Progenitor cell of endocrine pancreas (in vitro differentiated cells): ENCODE measurements around the gene HOXA1. TPM values are rescaled to one million over a fixed set of nuclear protein-coding genes. Genes with fewer than 3 reads are reported as not detected.
A peak's percentile ranks its signal among the peaks of the same experiment; 100 is the strongest.

ENCODE experiments used
- DNase-seq: peaks from one replicate; pipeline ENCODE4 v3.0.0; 2021; ENCODE audit warnings: low spot score; ENCODE audit not compliant: unreplicated experiment
- H3K27ac Mint-ChIP-seq: 2 replicates; pipeline ENCODE4 v1.8.0; 2021; ENCODE audit warnings: mild to moderate bottlenecking, moderate library complexity, mixed read lengths
- H3K27me3 Mint-ChIP-seq: 2 replicates; pipeline ENCODE4 v1.8.0; 2021; ENCODE audit warnings: mixed read lengths
- H3K36me3 Mint-ChIP-seq: 2 replicates; pipeline ENCODE4 v1.8.0; 2022; ENCODE audit warnings: mixed read lengths; ENCODE audit not compliant: insufficient read depth
- H3K4me1 Mint-ChIP-seq: 2 replicates; pipeline ENCODE4 v1.8.0; 2021; ENCODE audit warnings: low read depth, mixed read lengths
- H3K4me3 Mint-ChIP-seq: 2 replicates; pipeline ENCODE4 v1.8.0; 2021; ENCODE audit warnings: low read depth, mild to moderate bottlenecking, moderate library complexity, mixed read lengths
- H3K9me3 Mint-ChIP-seq: 2 replicates; pipeline ENCODE4 v1.8.0; 2021; ENCODE audit warnings: low read depth, mixed read lengths
- total RNA-seq: library from RNA; stranded (reverse); gene quantifications from 2 replicates; pipeline ENCODE4 v1.2.1, GENCODE V29; 2021
- TF ChIP-seq, protein P1 (sequence below): fragments of 200-600 bp; sonication (generic); IDR thresholded peaks from one replicate; pipeline ENCODE4 v1.5.0; 2021; ENCODE audit warnings: antibody characterized with exemption, mild to moderate bottlenecking; ENCODE audit not compliant: unreplicated experiment

The HOXA1 gene
- total RNA-seq, 1 donor from 2014 or later, result 31.2 TPM

DNA sequence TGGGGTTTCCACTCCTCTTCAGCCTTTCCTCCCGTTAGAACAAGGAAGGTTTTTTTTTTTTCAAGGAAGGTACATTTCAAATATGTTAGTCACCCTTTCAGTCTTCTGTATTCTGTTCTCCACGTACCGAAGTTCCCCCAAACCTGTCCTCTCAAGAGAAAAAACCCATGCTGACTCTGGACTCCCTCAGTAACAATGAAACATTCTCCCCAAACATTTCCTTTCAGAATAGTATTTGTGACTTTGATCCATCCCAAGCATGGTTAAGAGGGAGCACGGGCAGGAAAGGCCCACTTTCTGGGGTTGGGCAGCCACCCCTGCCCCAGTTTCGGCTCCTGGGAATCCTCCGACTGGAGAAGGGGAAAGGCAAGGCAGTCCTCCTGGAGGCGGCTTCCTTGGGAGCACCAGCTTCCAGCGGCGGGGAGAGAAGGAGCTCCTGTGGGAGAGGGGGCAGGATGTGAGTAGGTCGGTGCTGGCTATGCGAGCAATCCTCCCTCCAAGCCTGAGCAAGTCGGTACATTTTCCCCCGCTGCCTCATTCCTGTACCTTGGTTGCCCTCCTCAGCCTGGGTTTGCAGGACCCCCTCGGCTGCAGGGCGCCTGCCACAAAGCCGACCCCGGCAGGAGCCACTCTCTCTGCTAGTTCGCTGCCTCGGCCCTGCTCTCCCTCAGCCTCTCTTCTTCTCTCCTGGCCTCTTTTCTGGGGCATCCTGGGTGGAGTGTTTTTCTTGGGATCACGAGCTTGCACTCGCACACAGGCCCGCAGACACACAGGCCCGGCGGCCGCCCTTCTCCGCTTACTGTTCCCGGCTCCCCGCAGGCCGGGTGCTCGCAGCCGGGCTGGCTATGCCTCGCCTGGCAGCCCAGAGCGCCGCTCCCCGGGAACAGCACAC is 2.1 kb upstream of the HOXA1 start:
- Mint-ChIP-seq H3K36me3 (peaks cover 22% of the 10 kb centered on the region), H3K4me3 (peak overlapping the region; percentile 94), H3K27me3 (no peaks in the 10 kb centered on the region), H3K9me3 (no peaks in the 10 kb centered on the region), H3K4me1 (peaks cover 58% of the 10 kb centered on the region), H3K27ac (peak overlapping the region; percentile 92)
- TF ChIP-seq, protein P1, sequence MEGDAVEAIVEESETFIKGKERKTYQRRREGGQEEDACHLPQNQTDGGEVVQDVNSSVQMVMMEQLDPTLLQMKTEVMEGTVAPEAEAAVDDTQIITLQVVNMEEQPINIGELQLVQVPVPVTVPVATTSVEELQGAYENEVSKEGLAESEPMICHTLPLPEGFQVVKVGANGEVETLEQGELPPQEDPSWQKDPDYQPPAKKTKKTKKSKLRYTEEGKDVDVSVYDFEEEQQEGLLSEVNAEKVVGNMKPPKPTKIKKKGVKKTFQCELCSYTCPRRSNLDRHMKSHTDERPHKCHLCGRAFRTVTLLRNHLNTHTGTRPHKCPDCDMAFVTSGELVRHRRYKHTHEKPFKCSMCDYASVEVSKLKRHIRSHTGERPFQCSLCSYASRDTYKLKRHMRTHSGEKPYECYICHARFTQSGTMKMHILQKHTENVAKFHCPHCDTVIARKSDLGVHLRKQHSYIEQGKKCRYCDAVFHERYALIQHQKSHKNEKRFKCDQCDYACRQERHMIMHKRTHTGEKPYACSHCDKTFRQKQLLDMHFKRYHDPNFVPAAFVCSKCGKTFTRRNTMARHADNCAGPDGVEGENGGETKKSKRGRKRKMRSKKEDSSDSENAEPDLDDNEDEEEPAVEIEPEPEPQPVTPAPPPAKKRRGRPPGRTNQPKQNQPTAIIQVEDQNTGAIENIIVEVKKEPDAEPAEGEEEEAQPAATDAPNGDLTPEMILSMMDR, result no peak
- DNase-seq, result no peak

- Mint-ChIP-seq H3K9me3 (no peaks in the 10 kb centered on the region), H3K36me3 (peaks cover 22% of the 10 kb centered on the region), H3K27me3 (no peaks in the 10 kb centered on the region), H3K27ac (peak overlapping the region; percentile 92), H3K4me3 (peak overlapping the region; percentile 94), H3K4me1 (peaks cover 60% of the 10 kb centered on the region)
- DNase-seq, result no peak
- TF ChIP-seq, protein P1, result no peak
Observed at GRCh38 chr7:27096768-27097514, 1.1 kb upstream of the HOXA1 start.

DNA sequence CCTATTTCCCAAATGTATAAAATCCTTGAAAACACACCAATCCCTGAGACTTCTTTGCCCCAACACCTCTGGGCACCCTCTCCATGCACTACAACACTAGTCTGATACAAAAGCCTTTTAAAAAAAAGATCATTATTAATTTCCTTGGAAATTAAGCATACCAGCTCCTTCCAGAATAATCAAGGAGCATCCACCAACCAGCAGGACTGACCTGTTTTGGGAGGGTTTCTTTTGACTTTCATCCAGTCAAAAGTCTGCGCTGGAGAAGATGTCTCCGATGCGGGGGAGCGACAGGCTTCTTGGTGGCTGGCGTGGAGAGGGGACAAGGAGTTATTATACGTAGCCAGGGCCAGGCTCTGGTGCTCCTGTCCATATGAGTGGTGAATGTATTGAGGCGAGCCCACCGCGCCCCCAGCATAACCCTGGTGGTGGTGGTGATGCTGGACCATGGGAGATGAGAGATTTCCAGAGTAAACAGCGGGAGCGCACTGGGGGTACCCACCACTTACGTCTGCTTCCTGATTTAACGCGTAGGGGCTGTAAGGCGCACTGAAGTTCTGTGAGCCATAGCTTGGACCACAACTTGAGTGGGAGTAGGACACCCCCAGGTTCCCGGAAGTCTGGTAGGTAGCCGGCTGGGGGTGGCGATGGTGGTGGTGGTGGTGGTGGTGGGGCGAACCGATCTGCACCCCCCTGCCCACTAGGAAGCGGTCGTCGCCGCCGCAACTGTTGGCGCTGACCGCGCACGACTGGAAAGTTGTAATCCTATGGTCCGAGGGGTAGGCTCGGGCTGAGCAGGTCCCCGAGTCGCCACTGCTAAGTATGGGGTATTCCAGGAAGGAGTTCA is 527 bp downstream of the HOXA1 start:
- DNase-seq, result no peak
- TF ChIP-seq, protein P1, result no peak
- no peaks in the 10 kb centered on the region for H3K27me3 Mint-ChIP-seq
- H3K4me3 Mint-ChIP-seq, result peak overlapping the region; percentile 94
- H3K36me3 Mint-ChIP-seq, result peaks cover 12% of the 10 kb centered on the region
- no peaks in the 10 kb centered on the region for H3K9me3 Mint-ChIP-seq
- H3K27ac Mint-ChIP-seq, result peak overlapping the region; percentile 98
- peaks cover 60% of the 10 kb centered on the region for H3K4me1 Mint-ChIP-seq

- DNase-seq, result no peak
- Mint-ChIP-seq H3K9me3 (no peaks in the 10 kb centered on the region), H3K4me3 (peak overlapping the region; percentile 94), H3K27ac (peak overlapping the region; percentile 98), H3K27me3 (no peaks in the 10 kb centered on the region), H3K4me1 (peaks cover 59% of the 10 kb centered on the region), H3K36me3 (peaks cover 11% of the 10 kb centered on the region)
- TF ChIP-seq, protein P1, result no peak
Observed at GRCh38 chr7:27094304-27095049, 1.3 kb downstream of the HOXA1 start.
